ENCODE data around the gene NEURL3.
A peak's percentile ranks its signal among the peaks of the same experiment; 100 is the strongest.

Gene NEURL3

GRCh38 chr2:96548558-96549465 lies 43.7 kb upstream of the NEURL3 start:
- Histone ChIP-seq H3K27me3 (ENCODE audit: insufficient read depth, low read length) (no peaks in the 10 kb centered on the region), H3K36me3 (ENCODE audit: insufficient read depth, low read length) (no peaks in the 10 kb centered on the region), H3K4me1 (ENCODE audit: insufficient read depth, low read length) (peaks cover 9% of the 10 kb centered on the region; the same call in 1 of the 2 replicates), H3K9me3 (ENCODE audit: insufficient read depth, low read depth, low read length) (no peaks in the 10 kb centered on the region), H3K9ac (ENCODE audit: low read depth, low read length) (no peak overlapping the region), H3K27ac (ENCODE audit: low read depth, low read length) (no peak overlapping the region), H3K4me3 (ENCODE audit: low read length) (no peak overlapping the region)
- WGBS: 93% methylated on average over 24 of the region's 24 CpGs

GRCh38 chr2:96547731-96548171 lies 42.6 kb upstream of the NEURL3 start:
- Histone ChIP-seq H3K36me3 (ENCODE audit: insufficient read depth, low read length) (no peaks in the 10 kb centered on the region), H3K27ac (ENCODE audit: low read depth, low read length) (no peak overlapping the region; the same call in 1 of the 2 replicates)
- 46% methylated on average over 6 of the region's 6 CpGs for WGBS

GRCh38 chr2:96547203-96547641 lies 42.1 kb upstream of the NEURL3 start:
- Histone ChIP-seq H3K9ac (ENCODE audit: low read depth, low read length) (no peak overlapping the region), H3K27ac (ENCODE audit: low read depth, low read length) (peak overlapping the region; percentile 34; the same call in 1 of the 2 replicates), H3K27me3 (ENCODE audit: insufficient read depth, low read length) (no peaks in the 10 kb centered on the region), H3K9me3 (ENCODE audit: insufficient read depth, low read depth, low read length) (no peaks in the 10 kb centered on the region), H3K4me1 (ENCODE audit: insufficient read depth, low read length) (peaks cover 9% of the 10 kb centered on the region; the same call in 1 of the 2 replicates), H3K36me3 (ENCODE audit: insufficient read depth, low read length) (no peaks in the 10 kb centered on the region), H3K4me3 (ENCODE audit: low read length) (peak overlapping the region; percentile 21; the same call in 1 of the 2 replicates)
- WGBS: 57% methylated on average over 7 of the region's 7 CpGs

More at GRCh38 chr2:96547731-96548171, 42.6 kb upstream of the NEURL3 start:
- no peaks in the 10 kb centered on the region for H3K9me3 ChIP-seq (ENCODE audit: insufficient read depth, low read depth, low read length)
- H3K27me3 ChIP-seq (ENCODE audit: insufficient read depth, low read length): no peaks in the 10 kb centered on the region
- H3K4me3 ChIP-seq (ENCODE audit: low read length): peak overlapping the region; percentile 21; the same call in 1 of the 2 replicates
- peaks cover 9% of the 10 kb centered on the region; the same call in 1 of the 2 replicates for H3K4me1 ChIP-seq (ENCODE audit: insufficient read depth, low read length)
- no peak overlapping the region for H3K9ac ChIP-seq (ENCODE audit: low read depth, low read length)

- Histone ChIP-seq H3K36me3 (ENCODE audit: insufficient read depth, low read length) (no peaks in the 10 kb centered on the region), H3K27ac (ENCODE audit: low read depth, low read length) (no peak overlapping the region), H3K4me1 (ENCODE audit: insufficient read depth, low read length) (peaks cover 9% of the 10 kb centered on the region; the same call in 1 of the 2 replicates), H3K27me3 (ENCODE audit: insufficient read depth, low read length) (no peaks in the 10 kb centered on the region), H3K9ac (ENCODE audit: low read depth, low read length) (no peak overlapping the region), H3K9me3 (ENCODE audit: insufficient read depth, low read depth, low read length) (no peaks in the 10 kb centered on the region), H3K4me3 (ENCODE audit: low read length) (no peak overlapping the region; the same call in 1 of the 2 replicates)
- WGBS: 91% methylated on average over 8 of the region's 8 CpGs
Observed at GRCh38 chr2:96546797-96547196, 41.6 kb upstream of the NEURL3 start.

- 89% methylated on average over 5 of the region's 5 CpGs for WGBS
- Histone ChIP-seq H3K27ac (ENCODE audit: low read depth, low read length) (no peak overlapping the region), H3K9me3 (ENCODE audit: insufficient read depth, low read depth, low read length) (no peaks in the 10 kb centered on the region), H3K36me3 (ENCODE audit: insufficient read depth, low read length) (no peaks in the 10 kb centered on the region), H3K27me3 (ENCODE audit: insufficient read depth, low read length) (no peaks in the 10 kb centered on the region), H3K4me3 (ENCODE audit: low read length) (no peak overlapping the region), H3K4me1 (ENCODE audit: insufficient read depth, low read length) (peaks cover 9% of the 10 kb centered on the region; the same call in 1 of the 2 replicates), H3K9ac (ENCODE audit: low read depth, low read length) (no peak overlapping the region)
Observed at GRCh38 chr2:96546321-96546720, 41.2 kb upstream of the NEURL3 start.

GRCh38 chr2:96542357-96542977 lies 37.3 kb upstream of the NEURL3 start:
- Histone ChIP-seq H3K27me3 (ENCODE audit: insufficient read depth, low read length) (peaks cover 30% of the 10 kb centered on the region), H3K9me3 (ENCODE audit: insufficient read depth, low read depth, low read length) (no peaks in the 10 kb centered on the region), H3K4me3 (ENCODE audit: low read length) (no peak overlapping the region), H3K9ac (ENCODE audit: low read depth, low read length) (no peak overlapping the region), H3K36me3 (ENCODE audit: insufficient read depth, low read length) (no peaks in the 10 kb centered on the region), H3K27ac (ENCODE audit: low read depth, low read length) (no peak overlapping the region), H3K4me1 (ENCODE audit: insufficient read depth, low read length) (peaks cover 30% of the 10 kb centered on the region)
- 87% methylated on average over 8 of the region's 8 CpGs for WGBS

- H3K4me3 ChIP-seq (ENCODE audit: low read length): no peak overlapping the region
Observed at GRCh38 chr2:96541398-96542152, 36.4 kb upstream of the NEURL3 start.

GRCh38 chr2:96540136-96540535 lies 35.0 kb upstream of the NEURL3 start:
- Histone ChIP-seq H3K9me3 (ENCODE audit: insufficient read depth, low read depth, low read length) (no peaks in the 10 kb centered on the region), H3K4me3 (ENCODE audit: low read length) (no peak overlapping the region), H3K36me3 (ENCODE audit: insufficient read depth, low read length) (no peaks in the 10 kb centered on the region), H3K9ac (ENCODE audit: low read depth, low read length) (no peak overlapping the region), H3K4me1 (ENCODE audit: insufficient read depth, low read length) (peaks cover 26% of the 10 kb centered on the region), H3K27ac (ENCODE audit: low read depth, low read length) (no peak overlapping the region), H3K27me3 (ENCODE audit: insufficient read depth, low read length) (peaks cover 38% of the 10 kb centered on the region)
- WGBS: 56% methylated on average over 4 of the region's 5 CpGs

More at GRCh38 chr2:96541398-96542152, 36.4 kb upstream of the NEURL3 start:
- Histone ChIP-seq H3K4me1 (ENCODE audit: insufficient read depth, low read length) (peaks cover 26% of the 10 kb centered on the region), H3K9me3 (ENCODE audit: insufficient read depth, low read depth, low read length) (no peaks in the 10 kb centered on the region), H3K27ac (ENCODE audit: low read depth, low read length) (no peak overlapping the region), H3K36me3 (ENCODE audit: insufficient read depth, low read length) (no peaks in the 10 kb centered on the region), H3K9ac (ENCODE audit: low read depth, low read length) (no peak overlapping the region), H3K27me3 (ENCODE audit: insufficient read depth, low read length) (peaks cover 38% of the 10 kb centered on the region)
- WGBS: 84% methylated on average over 4 of the region's 4 CpGs

- Histone ChIP-seq H3K27me3 (ENCODE audit: insufficient read depth, low read length) (peaks cover 38% of the 10 kb centered on the region), H3K9me3 (ENCODE audit: insufficient read depth, low read depth, low read length) (no peaks in the 10 kb centered on the region), H3K4me1 (ENCODE audit: insufficient read depth, low read length) (peaks cover 26% of the 10 kb centered on the region), H3K9ac (ENCODE audit: low read depth, low read length) (no peak overlapping the region), H3K4me3 (ENCODE audit: low read length) (peak overlapping the region; percentile 66), H3K27ac (ENCODE audit: low read depth, low read length) (no peak overlapping the region), H3K36me3 (ENCODE audit: insufficient read depth, low read length) (no peaks in the 10 kb centered on the region)
- 38% methylated on average over 9 of the region's 9 CpGs for WGBS
Observed at GRCh38 chr2:96539215-96539920, 34.2 kb upstream of the NEURL3 start.

- WGBS: 3% methylated on average over 22 of the region's 24 CpGs
- no peaks in the 10 kb centered on the region for H3K9me3 ChIP-seq (ENCODE audit: insufficient read depth, low read depth, low read length)
- H3K27me3 ChIP-seq (ENCODE audit: insufficient read depth, low read length): peaks cover 38% of the 10 kb centered on the region
- no peaks in the 10 kb centered on the region for H3K36me3 ChIP-seq (ENCODE audit: insufficient read depth, low read length)
- peak overlapping the region; percentile 66 for H3K4me3 ChIP-seq (ENCODE audit: low read length)
- 0 out of 2 replicates have a peak overlapping the region, but pooled peaks have one; percentile 1 for H3K9ac ChIP-seq (ENCODE audit: low read depth, low read length)
- H3K4me1 ChIP-seq (ENCODE audit: insufficient read depth, low read length): peaks cover 28% of the 10 kb centered on the region
- H3K27ac ChIP-seq (ENCODE audit: low read depth, low read length): no peak overlapping the region
Observed at GRCh38 chr2:96538487-96539214, 33.5 kb upstream of the NEURL3 start.

Data from HUES64 (cell line).